HG03342 (cell line): ENCODE measurements around the gene MED9.

Experiments used
- ATAC-seq: cut with Tn5 transposase; IDR thresholded peaks from one replicate; pipeline ENCODE4 v1.9.1; 2021; ENCODE audit warnings: mild to moderate bottlenecking, moderate library complexity; ENCODE audit not compliant: unreplicated experiment

The MED9 gene

DNA sequence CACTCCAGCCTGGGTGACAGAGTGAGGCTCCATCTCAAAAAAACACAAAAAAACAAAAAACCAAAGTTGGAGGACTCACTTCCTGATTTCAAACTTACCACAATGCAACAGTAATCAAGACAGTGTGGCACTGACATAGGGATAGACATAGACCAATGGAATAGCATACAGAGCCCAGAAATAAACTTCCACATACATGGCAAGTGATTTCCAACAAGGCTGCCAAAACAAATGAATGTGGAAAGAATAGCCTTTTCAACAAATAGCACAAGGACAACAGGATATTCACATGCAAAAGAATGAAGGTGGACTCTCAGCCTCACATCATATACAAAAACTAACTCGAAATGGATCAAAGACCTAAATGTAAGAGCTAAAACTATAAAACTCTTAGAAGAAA lies 56.2 kb downstream of the MED9 start:
- ATAC-seq = no peak

GRCh38 chr17:17533901-17534441 lies 57.2 kb downstream of the MED9 start:
- no peak for ATAC-seq

GRCh38 chr17:17535957-17536356 lies 59.2 kb downstream of the MED9 start:
- ATAC-seq = no peak

GRCh38 chr17:17536702-17537101 lies 59.9 kb downstream of the MED9 start:
- ATAC-seq = no peak

DNA sequence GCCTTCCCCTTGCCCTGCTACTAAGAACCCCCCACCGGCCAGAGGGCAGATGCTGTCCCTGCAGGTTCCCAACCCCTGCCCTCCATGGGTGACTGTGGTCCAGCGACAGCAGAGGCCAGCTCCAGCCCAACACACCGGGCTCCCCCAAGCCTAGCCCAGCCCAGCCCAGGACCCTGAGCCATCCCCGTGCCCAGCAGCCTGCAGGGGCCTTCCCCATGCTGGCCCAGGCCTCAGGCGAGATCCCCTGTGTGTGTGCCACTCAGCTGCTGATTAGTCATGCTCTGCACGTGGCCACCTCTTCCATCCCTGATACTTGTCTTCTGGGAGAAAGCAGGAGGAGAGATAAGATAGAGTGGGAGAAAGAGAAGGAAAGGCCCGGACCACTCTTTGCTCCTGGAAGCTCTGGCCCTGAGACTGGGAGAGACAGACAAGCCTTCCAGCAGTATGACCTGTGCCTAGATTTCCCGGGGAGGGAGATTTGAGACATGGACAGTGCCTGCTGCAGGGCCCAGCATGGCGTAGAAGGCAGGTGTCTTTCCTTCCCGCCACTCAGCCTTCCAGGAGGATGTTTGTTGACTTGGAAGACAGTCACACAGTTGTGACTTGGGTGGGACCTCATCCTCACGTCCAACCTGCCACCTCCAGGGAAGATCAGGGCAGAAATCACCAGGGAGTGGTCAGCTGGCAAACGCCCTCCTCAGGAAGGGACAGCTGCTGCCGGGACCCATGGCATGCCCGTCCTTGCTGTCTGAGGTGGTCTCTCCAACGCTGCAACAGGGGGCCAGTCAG lies 60.7 kb downstream of the MED9 start:
- ATAC-seq = no peak

- ATAC-seq = no peak
Measured at GRCh38 chr17:17538417-17539391, 61.9 kb downstream of the MED9 start.

- no peak for ATAC-seq
Measured at GRCh38 chr17:17539591-17539990, 62.8 kb downstream of the MED9 start.

GRCh38 chr17:17540278-17540906 lies 63.6 kb downstream of the MED9 start:
- ATAC-seq = no peak

DNA sequence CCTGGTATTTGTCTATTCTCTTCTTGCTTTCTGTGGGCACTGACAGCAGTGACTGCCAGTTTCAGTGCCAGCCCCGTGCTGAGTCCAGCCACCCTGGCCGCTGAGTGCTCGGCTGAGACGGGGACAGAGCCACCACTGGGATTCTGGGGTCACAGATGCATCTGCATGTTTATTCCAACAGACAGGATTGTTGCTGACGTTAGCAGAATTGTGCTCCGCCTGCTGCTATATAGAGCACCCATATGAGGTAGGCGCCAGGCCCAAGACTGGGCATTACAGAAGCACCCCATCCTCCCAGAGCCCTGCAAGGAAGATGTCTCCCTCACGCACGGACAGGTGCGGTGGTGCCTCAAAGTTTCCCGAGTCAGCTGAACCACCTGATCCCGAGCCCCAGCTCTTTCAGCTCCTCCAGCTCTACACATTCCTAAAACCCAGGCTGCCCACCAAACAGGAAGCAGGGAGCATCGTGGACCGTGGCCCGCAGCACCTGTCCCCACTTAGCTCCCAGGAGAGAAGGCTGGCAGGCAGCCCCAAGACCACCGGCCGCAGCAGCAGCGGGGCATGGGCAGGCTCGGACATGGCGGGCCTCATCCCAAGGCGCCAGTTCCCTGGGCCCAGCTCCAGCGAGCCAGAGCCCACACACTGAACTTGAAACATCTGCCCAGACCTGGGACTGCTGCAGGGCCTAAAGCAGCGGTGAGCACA lies 64.3 kb downstream of the MED9 start:
- no peak for ATAC-seq

GRCh38 chr17:17541640-17542001 lies 64.8 kb downstream of the MED9 start:
- ATAC-seq = no peak
